CD4-positive, alpha-beta T cell (primary cell): ENCODE measurements around the gene NAA50. TPM values are rescaled to one million over a fixed set of nuclear protein-coding genes. Genes with fewer than 3 reads are reported as not detected.

Experiments used
- ATAC-seq: fragments of 200-7000 bp; cut with Tn5 transposase; one replicate; pipeline ENCODE4 v1.10.0; 2022; ENCODE audit warnings: mild to moderate bottlenecking; ENCODE audit not compliant: poor library complexity
- CTCF ChIA-PET: fragments of 350-600 bp; sonication (Branson Sonifier 250); formaldehyde crosslinking; loops from one replicate; lab custom pipeline; 2021; ENCODE audit warnings: antibody characterized with exemption, inconsistent platforms; lab: Charles Lee
- POLR2A ChIA-PET: fragments of 350-600 bp; sonication (Branson Sonifier 250); formaldehyde crosslinking; loops from one replicate; lab custom pipeline; 2021; ENCODE audit warnings: antibody characterized with exemption, inconsistent platforms; lab: Charles Lee
- DNase-seq, 14 experiments: peaks; one replicate each; pipeline ENCODE4 v3.0.0-alpha.2; 2013 to 2020; ENCODE audit warnings: mixed read lengths in 2 of 14
- H3K27ac ChIP-seq, 2 donors: one replicate each; pipeline versions ENCODE4 v1.5.1 to v1.7.0; 2013; ENCODE audit warnings: low read length in 2 of 2, low read depth in 1 of 2, mild to moderate bottlenecking in 1 of 2
- H3K27me3 ChIP-seq, 2 experiments: 1 replicate in 1 of 2; 2 replicates in 1 of 2; pipeline versions ENCODE4 v1.6.1 to v1.7.0; 2013; ENCODE audit warnings: low read length in 2 of 2, control low read depth in 1 of 2, mild to moderate bottlenecking in 1 of 2, moderate library complexity in 1 of 2; ENCODE audit not compliant: insufficient read depth in 2 of 2, control insufficient read depth in 1 of 2
- H3K36me3 ChIP-seq: one replicate; pipeline ENCODE4 v1.6.1; 2013; ENCODE audit warnings: low read length, control low read depth; ENCODE audit not compliant: insufficient read depth
- H3K4me1 ChIP-seq: one replicate; pipeline ENCODE4 v1.6.1; 2013; ENCODE audit warnings: low read length, control low read depth; ENCODE audit not compliant: insufficient read depth
- H3K4me3 ChIP-seq: one replicate; pipeline ENCODE4 v1.5.1; 2013; ENCODE audit warnings: mild to moderate bottlenecking, low read length, moderate library complexity
- H3K9me3 ChIP-seq, 2 experiments: 1 replicate in 1 of 2; 2 replicates in 1 of 2; pipeline versions ENCODE4 v1.6.1 to v1.7.0; 2013; ENCODE audit warnings: low read length in 2 of 2, mild to moderate bottlenecking in 2 of 2, control low read depth in 1 of 2, moderate library complexity in 1 of 2; ENCODE audit not compliant: control insufficient read depth in 1 of 2, insufficient read depth in 1 of 2
- H3K27ac Mint-ChIP-seq: one replicate; pipeline ENCODE4 v1.8.0; 2020; ENCODE audit warnings: mixed read lengths
- H3K27me3 Mint-ChIP-seq: one replicate; pipeline ENCODE4 v1.8.0; 2021; ENCODE audit warnings: mixed read lengths
- H3K36me3 Mint-ChIP-seq: one replicate; pipeline ENCODE4 v1.8.0; 2021; ENCODE audit warnings: low read depth, mixed read lengths
- H3K4me1 Mint-ChIP-seq: one replicate; pipeline ENCODE4 v1.8.0; 2021; ENCODE audit warnings: low read depth, mixed read lengths
- H3K4me3 Mint-ChIP-seq: one replicate; pipeline ENCODE4 v1.8.0; 2020; ENCODE audit warnings: mild to moderate bottlenecking, mixed read lengths
- H3K9me3 Mint-ChIP-seq: one replicate; pipeline ENCODE4 v1.8.0; 2020; ENCODE audit warnings: mixed read lengths
- CTCF ChIP-seq: fragments of 200-600 bp; IDR thresholded peaks from one replicate; pipeline ENCODE4 v1.8.0; 2022; ENCODE audit warnings: antibody characterized with exemption, mild to moderate bottlenecking
- intact Hi-C, 2 experiments: fragments of 100-400 bp; cut with DNase I in 1 of 2; cut with micrococcal nuclease in 1 of 2; formaldehyde crosslinking; loops; one replicate each; pipeline versions ENCODE4 v1.15.1 to v1.9.0; 2023 to 2025; cut with DNase I, micrococcal nuclease
- total RNA-seq, 174 experiments: library from RNA in 2 of 174; stranded (reverse) in 2 of 174; gene quantifications; one replicate each; pipeline ENCODE4 v1.2.3 and lab custom pipeline; 2021 to 2026

Gene NAA50
- total RNA-seq, 2 experiments from 2014 or later, result 46.6 to 48.0 TPM

- CTCF ChIA-PET, result interaction anchor here (1.8 to 2.4 kb wide), 3 partner anchors 39 to 48 kb away, joined by 3 to 12 read pairs (median 8); partner anchors contain the start of gene NAA50
- Mint-ChIP-seq H3K9me3 (no peaks in the 10 kb centered on the region), H3K27ac (no peak overlapping the region), H3K27me3 (no peaks in the 10 kb centered on the region), H3K4me3 (no peak overlapping the region), H3K36me3 (peaks cover 11% of the 10 kb centered on the region), H3K4me1 (peaks cover 23% of the 10 kb centered on the region)
- POLR2A ChIA-PET, result interaction anchor here (0.7 to 7.6 kb wide), 5 partner anchors 15 to 517 kb away, joined by 3 to 116 read pairs (median 9); partner anchors contain the start of genes ATP6V1A and NAA50
- H3K4me1 ChIP-seq, result peaks cover 23% of the 10 kb centered on the region
- TF ChIP-seq CTCF, result no peak
- ATAC-seq (no peak), DNase-seq (peak in 2 of 14 experiments; percentile 5 to 37)
- H3K9me3 ChIP-seq, result no peaks in the 10 kb centered on the region
- intact Hi-C loops, result loop anchor here (2.0 to 5.0 kb wide), 6 partner anchors 49 to 1455 kb away; partner anchors contain the start of genes ATP6V1A (in 1 of the 2), CCDC191 (in 1 of the 2), NAA50 (in 1 of the 2) and QTRT2 (in 1 of the 2)
- peaks cover 6% of the 10 kb centered on the region for H3K36me3 ChIP-seq
- H3K4me3 ChIP-seq, result peak overlapping the region; percentile 78
- peak overlapping the region; percentile 77 to 87 for H3K27ac ChIP-seq
- no peaks in the 10 kb centered on the region for H3K27me3 ChIP-seq
Measured at GRCh38 chr3:113697500-113698090, 48.5 kb downstream of the NAA50 start.

GRCh38 chr3:113696658-113697499, 49.2 kb downstream of the NAA50 start:
- no peaks in the 10 kb centered on the region for H3K9me3 ChIP-seq
- intact Hi-C loops, result loop anchor here (1.0 to 5.0 kb wide), 7 partner anchors 49 to 1455 kb away; partner anchors contain the start of genes NAA50 (in 2 of the 2), ATP6V1A (in 1 of the 2), CCDC191 (in 1 of the 2) and QTRT2 (in 1 of the 2)
- Mint-ChIP-seq H3K27ac (no peak overlapping the region), H3K36me3 (peaks cover 11% of the 10 kb centered on the region), H3K4me1 (peaks cover 23% of the 10 kb centered on the region), H3K27me3 (no peaks in the 10 kb centered on the region), H3K4me3 (no peak overlapping the region), H3K9me3 (no peaks in the 10 kb centered on the region)
- no peaks in the 10 kb centered on the region for H3K27me3 ChIP-seq
- no peak for TF ChIP-seq CTCF
- peak overlapping the region; percentile 78 for H3K4me3 ChIP-seq
- H3K36me3 ChIP-seq, result peaks cover 6% of the 10 kb centered on the region
- peak overlapping the region; percentile 87 for H3K27ac ChIP-seq
- H3K4me1 ChIP-seq, result peaks cover 23% of the 10 kb centered on the region
- peak; percentile 96 to 100 (median 98) for DNase-seq
- ChIA-PET CTCF (interaction anchor here (0.6 to 2.4 kb wide), 6 partner anchors 37 to 50 kb away, joined by 3 to 12 read pairs (median 4); partner anchors contain the start of genes ATP6V1A and NAA50), POLR2A (interaction anchor here (0.5 to 7.6 kb wide), 21 partner anchors 9 to 1135 kb away, joined by 3 to 116 read pairs (median 5); partner anchors contain the start of genes ATG3, ATP6V1A, NAA50 and SLC35A5)
- ATAC-seq, result peak; percentile 87
